HEK293 (cell line): Measurements from ENCODE around the gene COL9A3.
A peak's percentile ranks its signal among the peaks of the same experiment; 100 is the strongest.

ENCODE experiments used
- BCL11B ChIP-seq: fragments of 450-650 bp; formaldehyde crosslinking; IDR thresholded peaks from 2 replicates; pipeline ENCODE4 v1.5.1; 2016; ENCODE audit warnings: low read depth, missing biosample characterization, missing genetic modification characterization
- GLI4 ChIP-seq: fragments of 450-650 bp; formaldehyde crosslinking; IDR thresholded peaks from 2 replicates; pipeline ENCODE4 v1.5.1; 2016; ENCODE audit warnings: missing biosample characterization, missing genetic modification characterization
- HOXC10 ChIP-seq: sonication (generic); formaldehyde crosslinking; IDR thresholded peaks from 2 replicates; pipeline ENCODE4 v1.8.1; 2023; ENCODE audit warnings: mild to moderate bottlenecking, missing genetic modification reagents
- MZF1 ChIP-seq: fragments of 450-650 bp; formaldehyde crosslinking; IDR thresholded peaks from 2 replicates; pipeline ENCODE4 v1.5.1; 2017; ENCODE audit warnings: missing biosample characterization, missing genetic modification characterization, borderline replicate concordance
- PRDM6 ChIP-seq: fragments of 450-650 bp; formaldehyde crosslinking; IDR thresholded peaks from 2 replicates; pipeline ENCODE4 v1.5.1; 2017; ENCODE audit warnings: missing biosample characterization, missing genetic modification characterization
- REPIN1 ChIP-seq: fragments of 450-650 bp; formaldehyde crosslinking; IDR thresholded peaks from 2 replicates; pipeline ENCODE4 v1.5.1; 2017; ENCODE audit warnings: missing biosample characterization, missing genetic modification characterization, low read depth
- YY1 ChIP-seq: fragments of 450-650 bp; formaldehyde crosslinking; IDR thresholded peaks from 2 replicates; pipeline ENCODE4 v1.5.1; 2018; ENCODE audit warnings: missing biosample characterization, missing genetic modification characterization
- ZBTB44 ChIP-seq: fragments of 450-650 bp; IDR thresholded peaks from 2 replicates; pipeline ENCODE4 v1.5.1; 2018; ENCODE audit warnings: missing biosample characterization, mild to moderate bottlenecking, missing genetic modification characterization
- ZIC2 ChIP-seq: fragments of 450-650 bp; formaldehyde crosslinking; IDR thresholded peaks from 2 replicates; pipeline ENCODE4 v1.5.1; 2016; ENCODE audit warnings: missing biosample characterization, missing genetic modification characterization
- ZNF148 ChIP-seq: fragments of 450-650 bp; formaldehyde crosslinking; IDR thresholded peaks from 2 replicates; pipeline ENCODE4 v1.5.0; 2017; ENCODE audit warnings: missing biosample characterization, missing genetic modification characterization, borderline replicate concordance
- ZNF18 ChIP-seq: fragments of 450-650 bp; formaldehyde crosslinking; IDR thresholded peaks from 2 replicates; pipeline ENCODE4 v1.5.1; 2016; ENCODE audit warnings: missing biosample characterization, missing genetic modification characterization
- ZNF19 ChIP-seq: fragments of 450-650 bp; formaldehyde crosslinking; IDR thresholded peaks from 2 replicates; pipeline ENCODE4; 2016; ENCODE audit warnings: missing biosample characterization, missing genetic modification characterization, low read depth
- ZNF211 ChIP-seq: fragments of 450-650 bp; formaldehyde crosslinking; IDR thresholded peaks from 2 replicates; pipeline ENCODE4 v1.5.1; 2016; ENCODE audit warnings: low read depth, missing biosample characterization, missing genetic modification characterization
- ZNF248 ChIP-seq: fragments of 450-650 bp; formaldehyde crosslinking; IDR thresholded peaks from 2 replicates; pipeline ENCODE4 v1.5.1; 2017; ENCODE audit warnings: missing biosample characterization, missing genetic modification characterization
- ZNF324 ChIP-seq: fragments of 450-650 bp; formaldehyde crosslinking; IDR thresholded peaks from 2 replicates; pipeline ENCODE4 v1.5.1; 2016; ENCODE audit warnings: missing biosample characterization, missing genetic modification characterization
- ZNF350 ChIP-seq: fragments of 450-650 bp; formaldehyde crosslinking; IDR thresholded peaks from 2 replicates; pipeline ENCODE4 v1.5.0; 2017; ENCODE audit warnings: missing biosample characterization, mild to moderate bottlenecking, missing genetic modification characterization
- ZNF394 ChIP-seq: fragments of 450-650 bp; formaldehyde crosslinking; IDR thresholded peaks from 2 replicates; pipeline ENCODE4 v1.5.1; 2016; ENCODE audit warnings: missing biosample characterization, missing genetic modification characterization, mild to moderate bottlenecking, moderate library complexity, borderline replicate concordance
- ZNF433 ChIP-seq: fragments of 450-650 bp; formaldehyde crosslinking; IDR thresholded peaks from 2 replicates; pipeline ENCODE4 v1.5.1; 2016; ENCODE audit warnings: missing biosample characterization, missing genetic modification characterization, low read depth
- ZNF513 ChIP-seq: fragments of 450-650 bp; IDR thresholded peaks from 2 replicates; pipeline ENCODE4 v1.5.1; 2018; ENCODE audit warnings: missing biosample characterization, missing genetic modification characterization
- ZNF518A ChIP-seq: fragments of 450-650 bp; formaldehyde crosslinking; conservative IDR thresholded peaks from 2 replicates; pipeline ENCODE4 v1.5.1; 2016; ENCODE audit warnings: low read depth, missing biosample characterization, missing genetic modification characterization
- ZNF544 ChIP-seq: fragments of 450-650 bp; formaldehyde crosslinking; IDR thresholded peaks from 2 replicates; pipeline ENCODE4 v1.5.0; 2017; ENCODE audit warnings: missing biosample characterization, missing genetic modification characterization
- ZNF548 ChIP-seq: fragments of 450-650 bp; formaldehyde crosslinking; IDR thresholded peaks from 2 replicates; pipeline ENCODE4 v1.5.1; 2016; ENCODE audit warnings: missing biosample characterization, missing genetic modification characterization
- ZNF701 ChIP-seq: fragments of 450-650 bp; formaldehyde crosslinking; IDR thresholded peaks from 2 replicates; pipeline ENCODE4 v1.5.1; 2016; ENCODE audit warnings: missing biosample characterization, missing genetic modification characterization
- ZNF707 ChIP-seq: fragments of 450-650 bp; formaldehyde crosslinking; IDR thresholded peaks from 2 replicates; pipeline ENCODE4 v1.5.1; 2016; ENCODE audit warnings: missing biosample characterization, missing genetic modification characterization
- ZNF776 ChIP-seq: fragments of 450-650 bp; formaldehyde crosslinking; IDR thresholded peaks from 2 replicates; pipeline ENCODE4 v1.5.0; 2017; ENCODE audit warnings: missing biosample characterization, missing genetic modification characterization, borderline replicate concordance

COL9A3 gene

GRCh38 chr20:62838128-62838891, 21.5 kb downstream of the COL9A3 start (continued):
- TF ChIP-seq ZBTB44: peak; percentile 68; the same call in 1 of the 2 replicates
- TF ChIP-seq GLI4 (tag by site-specific recombination): no peak
- no peak for TF ChIP-seq BCL11B
- no peak for TF ChIP-seq YY1 (tag by site-specific recombination)
- no peak for TF ChIP-seq ZNF350 (tag by site-specific recombination)
- no peak for TF ChIP-seq ZNF433 (tag by site-specific recombination)
- TF ChIP-seq ZNF518A (tag by site-specific recombination): no peak
- TF ChIP-seq HOXC10 (CRISPR knock-in tag): no peak
- TF ChIP-seq ZNF513 (tag by site-specific recombination): no peak
- TF ChIP-seq ZNF394: no peak
- no peak for TF ChIP-seq REPIN1 (tag by site-specific recombination)
- no peak for TF ChIP-seq ZNF324 (tag by site-specific recombination)
- no peak for TF ChIP-seq PRDM6 (tag by site-specific recombination)
- peak; percentile 70 for TF ChIP-seq ZIC2
- no peak for TF ChIP-seq ZNF248 (tag by site-specific recombination)
- TF ChIP-seq ZNF19 (tag by site-specific recombination): no peak
- TF ChIP-seq ZNF148 (tag by site-specific recombination): no peak
- no peak for TF ChIP-seq ZNF18 (tag by site-specific recombination)
- no peak for TF ChIP-seq ZNF548
- TF ChIP-seq MZF1 (tag by site-specific recombination): no peak
- no peak for TF ChIP-seq ZNF776 (tag by site-specific recombination)
- no peak for TF ChIP-seq ZNF701
- no peak for TF ChIP-seq ZNF211
- no peak for TF ChIP-seq ZNF707 (tag by site-specific recombination)
- TF ChIP-seq ZNF544 (tag by site-specific recombination): no peak
